Measurements from ENCODE around the gene NPIPB8.
"Not testable (repeated sequence)": the region's sequence is repeated elsewhere in the genome, so short reads cannot be mapped to it uniquely, and the experiment has no call there.

DNA sequence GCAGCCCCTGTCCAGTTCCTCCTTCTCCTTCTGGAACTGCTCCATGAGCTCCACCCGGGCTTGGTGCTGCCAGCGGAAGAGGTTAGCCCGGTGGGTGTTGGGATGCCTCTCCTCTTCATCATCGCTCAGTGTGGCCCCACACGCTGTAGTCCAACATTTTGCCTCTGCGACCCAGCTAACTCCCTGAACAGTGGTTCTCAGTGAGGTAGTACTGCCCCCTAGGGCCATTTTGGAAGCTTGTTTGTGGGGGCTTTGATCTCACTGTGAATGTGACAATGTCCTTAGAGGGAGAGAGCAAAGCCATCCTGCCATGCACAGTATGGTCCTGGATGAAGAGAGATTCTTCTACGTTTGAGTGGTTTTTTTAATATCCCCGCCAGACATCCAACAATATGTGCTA is 63.5 kb downstream of the NPIPB8 start:
- TF ChIP-seq, protein P1, sequence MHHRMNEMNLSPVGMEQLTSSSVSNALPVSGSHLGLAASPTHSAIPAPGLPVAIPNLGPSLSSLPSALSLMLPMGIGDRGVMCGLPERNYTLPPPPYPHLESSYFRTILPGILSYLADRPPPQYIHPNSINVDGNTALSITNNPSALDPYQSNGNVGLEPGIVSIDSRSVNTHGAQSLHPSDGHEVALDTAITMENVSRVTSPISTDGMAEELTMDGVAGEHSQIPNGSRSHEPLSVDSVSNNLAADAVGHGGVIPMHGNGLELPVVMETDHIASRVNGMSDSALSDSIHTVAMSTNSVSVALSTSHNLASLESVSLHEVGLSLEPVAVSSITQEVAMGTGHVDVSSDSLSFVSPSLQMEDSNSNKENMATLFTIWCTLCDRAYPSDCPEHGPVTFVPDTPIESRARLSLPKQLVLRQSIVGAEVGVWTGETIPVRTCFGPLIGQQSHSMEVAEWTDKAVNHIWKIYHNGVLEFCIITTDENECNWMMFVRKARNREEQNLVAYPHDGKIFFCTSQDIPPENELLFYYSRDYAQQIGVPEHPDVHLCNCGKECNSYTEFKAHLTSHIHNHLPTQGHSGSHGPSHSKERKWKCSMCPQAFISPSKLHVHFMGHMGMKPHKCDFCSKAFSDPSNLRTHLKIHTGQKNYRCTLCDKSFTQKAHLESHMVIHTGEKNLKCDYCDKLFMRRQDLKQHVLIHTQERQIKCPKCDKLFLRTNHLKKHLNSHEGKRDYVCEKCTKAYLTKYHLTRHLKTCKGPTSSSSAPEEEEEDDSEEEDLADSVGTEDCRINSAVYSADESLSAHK (tag by site-specific recombination; IDR thresholded peaks at IDR 0.05) = not testable (repeated sequence)
- TF ChIP-seq ZNF24 (tag by site-specific recombination; IDR thresholded peaks at IDR 0.05); ZNF677 (tag by site-specific recombination; IDR thresholded peaks at IDR 0.05); ZFP3 (tag by site-specific recombination; IDR thresholded peaks at IDR 0.05; ENCODE audit: low read depth); ZNF211 (tag by site-specific recombination; IDR thresholded peaks at IDR 0.05; ENCODE audit: low read depth): not testable (repeated sequence)
- TF ChIP-seq, protein P2, sequence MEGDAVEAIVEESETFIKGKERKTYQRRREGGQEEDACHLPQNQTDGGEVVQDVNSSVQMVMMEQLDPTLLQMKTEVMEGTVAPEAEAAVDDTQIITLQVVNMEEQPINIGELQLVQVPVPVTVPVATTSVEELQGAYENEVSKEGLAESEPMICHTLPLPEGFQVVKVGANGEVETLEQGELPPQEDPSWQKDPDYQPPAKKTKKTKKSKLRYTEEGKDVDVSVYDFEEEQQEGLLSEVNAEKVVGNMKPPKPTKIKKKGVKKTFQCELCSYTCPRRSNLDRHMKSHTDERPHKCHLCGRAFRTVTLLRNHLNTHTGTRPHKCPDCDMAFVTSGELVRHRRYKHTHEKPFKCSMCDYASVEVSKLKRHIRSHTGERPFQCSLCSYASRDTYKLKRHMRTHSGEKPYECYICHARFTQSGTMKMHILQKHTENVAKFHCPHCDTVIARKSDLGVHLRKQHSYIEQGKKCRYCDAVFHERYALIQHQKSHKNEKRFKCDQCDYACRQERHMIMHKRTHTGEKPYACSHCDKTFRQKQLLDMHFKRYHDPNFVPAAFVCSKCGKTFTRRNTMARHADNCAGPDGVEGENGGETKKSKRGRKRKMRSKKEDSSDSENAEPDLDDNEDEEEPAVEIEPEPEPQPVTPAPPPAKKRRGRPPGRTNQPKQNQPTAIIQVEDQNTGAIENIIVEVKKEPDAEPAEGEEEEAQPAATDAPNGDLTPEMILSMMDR (tag by site-specific recombination; IDR thresholded peaks at IDR 0.05) = not testable (repeated sequence)
